GM23248 (cell line): Measurements from ENCODE around the gene FBXL2. TPM values are rescaled to one million over a fixed set of nuclear protein-coding genes. Genes with fewer than 3 reads are reported as not detected.
"Not testable (repeated sequence)": the region's sequence is repeated elsewhere in the genome, so short reads cannot be mapped to it uniquely, and the experiment has no call there.

Source experiments
- DNase-seq: peaks from one replicate; pipeline ENCODE4 v3.0.0-alpha.2; 2015
- H2AFZ ChIP-seq: fragments of 200-600 bp; sonication (generic); 2 replicates; pipeline ENCODE4 v1.6.1; 2016; ENCODE audit warnings: antibody characterized with exemption
- H3F3A ChIP-seq: fragments of 200-600 bp; sonication (generic); 2 replicates; pipeline ENCODE4 v1.6.1; 2016; ENCODE audit warnings: mild to moderate bottlenecking, antibody characterized with exemption, mixed run types; ENCODE audit not compliant: insufficient read depth
- H3K27ac ChIP-seq: fragments of 200-600 bp; sonication (generic); 2 replicates; pipeline ENCODE4 v1.5.1; 2016; ENCODE audit warnings: mild to moderate bottlenecking
- H3K27me3 ChIP-seq: fragments of 200-600 bp; sonication (generic); replicated peaks from 2 replicates; pipeline ENCODE4 v1.6.1; 2016; ENCODE audit warnings: mild to moderate bottlenecking; ENCODE audit not compliant: insufficient read depth
- H3K36me3 ChIP-seq: fragments of 200-600 bp; sonication (generic); 2 replicates; pipeline ENCODE4 v1.6.1; 2016; ENCODE audit warnings: low read depth, mild to moderate bottlenecking
- H3K4me1 ChIP-seq: fragments of 200-600 bp; sonication (generic); 2 replicates; pipeline ENCODE4 v1.6.1; 2016; ENCODE audit warnings: mild to moderate bottlenecking; ENCODE audit not compliant: insufficient read depth
- H3K4me2 ChIP-seq: fragments of 200-600 bp; sonication (generic); one replicate; pipeline ENCODE4 v1.6.1; 2016; ENCODE audit warnings: mild to moderate bottlenecking; ENCODE audit not compliant: unreplicated experiment
- H3K4me3 ChIP-seq: fragments of 200-600 bp; sonication (generic); 2 replicates; pipeline ENCODE4 v1.5.1; 2016; ENCODE audit warnings: mild to moderate bottlenecking
- H3K79me2 ChIP-seq: fragments of 200-600 bp; sonication (generic); 2 replicates; pipeline ENCODE4 v1.6.1; 2016; ENCODE audit warnings: mild to moderate bottlenecking; ENCODE audit not compliant: insufficient read depth
- H3K9ac ChIP-seq: fragments of 200-600 bp; sonication (generic); 2 replicates; pipeline ENCODE4 v1.6.1; 2016; ENCODE audit warnings: mild to moderate bottlenecking
- H3K9me2 ChIP-seq: fragments of 200-600 bp; sonication (generic); 2 replicates; pipeline ENCODE4 v1.6.1; 2016; ENCODE audit warnings: mixed run types, mild to moderate bottlenecking, moderate library complexity; ENCODE audit not compliant: insufficient read depth
- H3K9me3 ChIP-seq: fragments of 200-600 bp; sonication (generic); one replicate; pipeline ENCODE4 v1.6.1; 2017; ENCODE audit warnings: low read depth
- H4K20me1 ChIP-seq: fragments of 200-600 bp; sonication (generic); 2 replicates; pipeline ENCODE4 v1.6.0; 2016; ENCODE audit not compliant: insufficient read depth
- EZH2 ChIP-seq: fragments of 200-600 bp; sonication (generic); IDR thresholded peaks from 2 replicates; pipeline ENCODE4 v1.6.1; 2018; ENCODE audit warnings: antibody characterized with exemption, mild to moderate bottlenecking; ENCODE audit not compliant: insufficient read depth, poor library complexity, severe bottlenecking
- EZH2phosphoT487 ChIP-seq: fragments of 200-600 bp; sonication (generic); IDR thresholded peaks from 2 replicates; pipeline ENCODE4 v1.6.1; 2018; ENCODE audit warnings: antibody characterized with exemption, moderate library complexity, mild to moderate bottlenecking, low read depth; ENCODE audit not compliant: insufficient read depth
- WGBS, 2 experiments: methylation state at CpG; one replicate each; pipeline ENCODE4 v1.1.6; 2015 to 2017; ENCODE audit warnings: low lambda C conversion rate in 2 of 2, low coverage in 1 of 2; ENCODE audit errors: missing lambda C conversion rate in 2 of 2; 5-methylcytosine and 5-hydroxymethylcytosine counted together
- in situ Hi-C: fragments of 300-500 bp; cut with MboI; formaldehyde crosslinking; loops from 2 replicates; pipeline ENCODE4 v1.15.0; 2020
- polyA plus RNA-seq: library from polyadenylated mRNA; unstranded; fragments of >200 nt; fragmentation: Nextera tagmentation; extraction: Ambion mirVana; gene quantifications from 2 replicates; pipeline ENCODE4 v1.2.1, GENCODE V29; 2016
- total RNA-seq: library from RNA; depleted of rRNA; stranded (reverse); fragments of >200 nt; shearing (Covaris generic); gene quantifications from 2 replicates; pipeline ENCODE4 v1.2.3, GENCODE V29; 2014

The FBXL2 gene
- total and polyA plus RNA-seq, 2 experiments from 2014 or later = 3.2 to 3.4 TPM

DNA sequence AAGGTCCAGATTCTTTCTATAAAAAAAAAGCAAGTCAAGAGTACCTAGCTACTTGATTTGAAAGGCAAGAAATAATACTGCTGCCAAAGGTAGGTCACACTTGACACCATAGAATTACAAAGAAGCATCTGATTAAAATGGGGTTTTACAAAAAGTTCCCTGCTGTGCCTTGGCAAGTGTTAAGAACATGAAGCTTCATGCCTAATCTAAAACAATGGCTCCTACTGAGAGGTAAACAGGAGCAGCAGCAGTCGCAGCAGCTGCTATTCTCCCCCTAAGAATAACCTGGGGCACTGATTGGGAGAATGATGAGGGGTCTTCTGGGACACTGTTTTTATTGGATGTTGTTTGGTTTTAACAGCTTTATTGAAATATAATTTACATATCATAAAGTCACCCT lies 148.8 kb downstream of the FBXL2 start:
- Histone ChIP-seq H3K9me2 (no peaks in the 10 kb centered on the region), H4K20me1 (peaks cover 11% of the 10 kb centered on the region; the same call in 1 of the 2 replicates), H3K36me3 (peaks cover 20% of the 10 kb centered on the region), H3K9me3 (no peaks in the 10 kb centered on the region), H3K4me3 (no peak overlapping the region), H3K4me2 (no peak overlapping the region), H3K79me2 (peaks cover 100% of the 10 kb centered on the region), H3F3A (no peaks in the 10 kb centered on the region), H3K27ac (no peak overlapping the region), H3K27me3 (no peaks in the 10 kb centered on the region), H3K9ac (no peak overlapping the region), H3K4me1 (peaks cover 4% of the 10 kb centered on the region; the same call in 1 of the 2 replicates), H2AFZ (no peak overlapping the region)
- TF ChIP-seq EZH2 (no peak), EZH2phosphoT487 (no peak)
- 54 to 62% methylated on average over 1 of the region's 1 CpG for WGBS, 2 experiments
- in situ Hi-C loops = no loop called here
- no peak for DNase-seq

DNA sequence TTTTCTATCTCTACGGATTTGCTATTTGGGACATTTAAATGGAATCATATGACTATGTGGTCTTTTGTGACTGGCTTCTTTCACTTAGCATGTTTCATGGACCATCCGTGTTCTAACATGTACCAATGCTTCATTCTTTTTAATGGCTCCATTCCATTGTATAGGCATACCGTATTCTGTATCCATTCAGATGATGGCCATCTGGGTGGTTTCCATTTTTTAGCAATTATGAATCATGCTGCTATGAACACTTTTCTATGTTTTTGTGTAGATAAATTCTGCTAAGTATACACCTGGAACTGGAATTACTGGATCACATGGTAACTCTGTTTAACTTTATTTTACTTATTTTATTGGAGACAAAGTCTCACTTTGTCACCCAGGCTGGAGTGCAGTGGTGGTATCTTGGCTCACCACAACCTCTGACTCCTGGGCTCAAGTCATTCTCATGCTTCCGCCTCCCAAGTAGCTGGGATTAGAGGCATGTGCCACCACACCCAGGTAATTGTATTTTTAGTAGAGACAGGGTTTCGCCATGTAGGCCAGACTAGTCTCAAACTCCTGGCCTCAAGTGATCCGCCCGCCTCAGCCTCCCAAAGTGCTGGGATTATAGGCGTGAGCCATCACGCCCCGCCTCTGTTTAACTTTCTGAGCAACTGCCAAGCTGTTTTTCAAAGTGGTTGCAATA lies 149.5 kb downstream of the FBXL2 start:
- H3K36me3 ChIP-seq = peaks cover 17% of the 10 kb centered on the region
- no peak overlapping the region for H3K4me2 ChIP-seq
- no peak for DNase-seq
- H3K9ac ChIP-seq = no peak overlapping the region
- no peaks in the 10 kb centered on the region for H3F3A ChIP-seq
- H3K27ac ChIP-seq = no peak overlapping the region
- peaks cover 17% of the 10 kb centered on the region for H4K20me1 ChIP-seq
- peaks cover 100% of the 10 kb centered on the region for H3K79me2 ChIP-seq
- WGBS, 2 experiments = 96 to 97% methylated on average over 10 of the region's 10 CpGs
- H3K27me3 ChIP-seq = no peaks in the 10 kb centered on the region
- no peak overlapping the region for H2AFZ ChIP-seq
- in situ Hi-C loops = no loop called here
- TF ChIP-seq EZH2phosphoT487 (no peak), EZH2 (no peak)
- peaks cover 9% of the 10 kb centered on the region for H3K4me1 ChIP-seq
- no peak overlapping the region for H3K4me3 ChIP-seq
- no peaks in the 10 kb centered on the region for H3K9me3 ChIP-seq
- H3K9me2 ChIP-seq = no peaks in the 10 kb centered on the region

DNA sequence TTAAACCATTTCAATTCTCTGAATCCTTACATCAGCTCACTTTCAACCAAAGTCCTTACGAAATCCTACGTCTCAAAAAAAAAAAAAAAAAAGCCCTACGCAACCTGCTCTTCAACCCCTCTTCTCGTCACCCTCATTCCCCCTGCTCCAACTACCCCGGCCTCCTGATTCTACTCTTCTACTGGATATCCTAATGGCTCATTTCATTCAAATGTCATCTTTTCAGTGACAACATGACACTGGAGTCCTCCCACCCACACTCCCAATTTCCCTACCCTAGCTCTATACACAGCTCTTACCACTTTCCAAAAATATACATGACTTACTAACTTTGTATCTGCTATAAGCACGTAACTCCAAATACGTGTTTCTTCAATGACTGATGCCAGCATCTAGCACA lies 151.5 kb downstream of the FBXL2 start:
- H3K9me2 ChIP-seq = no peaks in the 10 kb centered on the region
- no peak overlapping the region for H2AFZ ChIP-seq
- H4K20me1 ChIP-seq = peaks cover 26% of the 10 kb centered on the region
- H3K4me2 ChIP-seq = no peak overlapping the region
- no peak overlapping the region for H3K9ac ChIP-seq
- TF ChIP-seq EZH2 (no peak), EZH2phosphoT487 (no peak)
- no peaks in the 10 kb centered on the region for H3K27me3 ChIP-seq
- in situ Hi-C loops = no loop called here
- peaks cover 10% of the 10 kb centered on the region for H3K36me3 ChIP-seq
- no peak overlapping the region for H3K4me3 ChIP-seq
- peaks cover 100% of the 10 kb centered on the region for H3K79me2 ChIP-seq
- H3F3A ChIP-seq = 0 out of 2 replicates have a peak, but pooled peaks cover 2% of the 10 kb centered on the region
- H3K9me3 ChIP-seq = no peaks in the 10 kb centered on the region
- no peak overlapping the region for H3K27ac ChIP-seq
- peaks cover 27% of the 10 kb centered on the region for H3K4me1 ChIP-seq
- no peak for DNase-seq
- 94 to 95% methylated on average over 7 of the region's 7 CpGs for WGBS, 2 experiments

DNA sequence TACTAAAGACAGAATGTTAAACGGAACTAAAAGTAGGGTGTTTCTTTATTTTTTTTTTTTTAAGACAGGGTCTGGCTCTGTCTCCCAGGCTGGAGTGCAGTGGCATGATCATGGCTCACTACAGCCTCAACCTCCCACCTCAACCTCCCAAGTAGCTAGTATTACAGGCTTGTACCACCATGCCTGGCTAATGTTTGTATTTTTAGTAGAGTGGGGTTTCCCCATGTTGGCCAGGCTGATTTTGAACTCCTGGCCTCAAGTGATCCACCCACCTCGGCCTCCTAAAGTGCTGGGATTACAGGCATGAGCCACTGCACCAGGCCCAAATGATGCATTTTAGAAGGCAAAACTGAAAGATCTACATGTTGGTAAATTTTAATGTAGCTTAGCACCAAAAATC lies 152.1 kb downstream of the FBXL2 start:
- H3K9ac ChIP-seq, H3K9me3 ChIP-seq, H3K4me2 ChIP-seq, H3K9me2 ChIP-seq, H3K4me3 ChIP-seq, H3F3A ChIP-seq, H3K27ac ChIP-seq, H3K36me3 ChIP-seq, H2AFZ ChIP-seq, H3K27me3 ChIP-seq, in situ Hi-C loops, DNase-seq: not testable (repeated sequence)
- peaks cover 29% of the 10 kb centered on the region for H3K4me1 ChIP-seq
- peaks cover 28% of the 10 kb centered on the region for H4K20me1 ChIP-seq
- H3K79me2 ChIP-seq = peaks cover 100% of the 10 kb centered on the region
- 71 to 76% methylated on average over 2 of the region's 2 CpGs for WGBS, 2 experiments

DNA sequence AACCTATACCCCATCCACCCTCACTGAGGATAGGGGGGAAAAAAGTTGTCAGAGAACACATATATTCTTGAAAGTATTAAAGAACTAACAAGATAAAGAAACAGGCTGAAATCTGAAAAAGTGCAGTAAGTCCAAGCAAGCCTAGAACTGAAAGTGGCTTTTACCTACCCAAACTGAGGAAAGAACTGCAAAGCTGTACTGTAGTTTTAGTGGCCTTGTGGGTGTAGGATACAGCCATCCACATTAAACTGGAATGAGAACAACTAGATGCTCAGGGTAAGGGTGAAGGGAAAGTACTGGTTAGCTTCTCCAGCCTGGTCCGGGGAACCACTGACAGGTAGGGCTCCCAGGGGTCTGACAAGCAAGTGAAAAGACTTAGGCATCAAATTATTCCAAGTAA lies 152.8 kb downstream of the FBXL2 start:
- H3K9me2 ChIP-seq = no peaks in the 10 kb centered on the region
- no peak overlapping the region for H2AFZ ChIP-seq
- no peak overlapping the region for H3K27ac ChIP-seq
- no peak overlapping the region for H3K4me2 ChIP-seq
- H3K36me3 ChIP-seq = no peaks in the 10 kb centered on the region
- H4K20me1 ChIP-seq = peaks cover 28% of the 10 kb centered on the region
- peaks cover 100% of the 10 kb centered on the region for H3K79me2 ChIP-seq
- H3K27me3 ChIP-seq = no peaks in the 10 kb centered on the region
- 0 out of 2 replicates have a peak, but pooled peaks cover 5% of the 10 kb centered on the region for H3F3A ChIP-seq
- 100% methylated on average over 1 of the region's 1 CpG for WGBS, 2 experiments
- no peak for DNase-seq
- no peak overlapping the region for H3K4me3 ChIP-seq
- H3K9me3 ChIP-seq = no peaks in the 10 kb centered on the region
- in situ Hi-C loops = no loop called here
- TF ChIP-seq EZH2phosphoT487 (no peak), EZH2 (no peak)
- peaks cover 29% of the 10 kb centered on the region for H3K4me1 ChIP-seq
- no peak overlapping the region for H3K9ac ChIP-seq
